ENCODE measurements around the gene IFNAR2.

Gene IFNAR2

GRCh38 chr21:33206771-33207281 lies 22.9 kb upstream of the IFNAR2 start:
- no peak for TF ChIP-seq ZFX (IDR thresholded peaks at IDR 0.05)
- no peak for TF ChIP-seq CTCF (conservative IDR thresholded peaks at IDR 0.05)
- no peak overlapping the region for H3K27ac ChIP-seq

GRCh38 chr21:33207449-33208149 lies 22.1 kb upstream of the IFNAR2 start:
- TF ChIP-seq ZFX (IDR thresholded peaks at IDR 0.05) (no peak), CTCF (conservative IDR thresholded peaks at IDR 0.05) (no peak)
- H3K27ac ChIP-seq, result no peak overlapping the region

GRCh38 chr21:33208534-33208933 lies 21.2 kb upstream of the IFNAR2 start:
- TF ChIP-seq ZFX (IDR thresholded peaks at IDR 0.05), result no peak
- no peak overlapping the region for H3K27ac ChIP-seq

GRCh38 chr21:33211305-33211704 lies 18.4 kb upstream of the IFNAR2 start:
- TF ChIP-seq ZFX (IDR thresholded peaks at IDR 0.05) (no peak), CTCF (conservative IDR thresholded peaks at IDR 0.05) (no peak)
- no peak overlapping the region for H3K27ac ChIP-seq

GRCh38 chr21:33211732-33212131 lies 18.0 kb upstream of the IFNAR2 start:
- TF ChIP-seq ZFX (IDR thresholded peaks at IDR 0.05) (no peak), CTCF (conservative IDR thresholded peaks at IDR 0.05) (no peak)
- H3K27ac ChIP-seq, result no peak overlapping the region

- TF ChIP-seq CTCF (conservative IDR thresholded peaks at IDR 0.05) (no peak), ZFX (IDR thresholded peaks at IDR 0.05) (no peak)
- no peak overlapping the region for H3K27ac ChIP-seq
These were observed 17.4 kb upstream of the IFNAR2 start for GRCh38 chr21:33212159-33212851.

- TF ChIP-seq CTCF (conservative IDR thresholded peaks at IDR 0.05) (no peak), ZFX (IDR thresholded peaks at IDR 0.05) (no peak)
- H3K27ac ChIP-seq, result no peak overlapping the region
These were observed 15.7 kb upstream of the IFNAR2 start for GRCh38 chr21:33214056-33214455.

All from C4-2B (cell line).